ENCODE data around the gene NCKAP1.

DNA sequence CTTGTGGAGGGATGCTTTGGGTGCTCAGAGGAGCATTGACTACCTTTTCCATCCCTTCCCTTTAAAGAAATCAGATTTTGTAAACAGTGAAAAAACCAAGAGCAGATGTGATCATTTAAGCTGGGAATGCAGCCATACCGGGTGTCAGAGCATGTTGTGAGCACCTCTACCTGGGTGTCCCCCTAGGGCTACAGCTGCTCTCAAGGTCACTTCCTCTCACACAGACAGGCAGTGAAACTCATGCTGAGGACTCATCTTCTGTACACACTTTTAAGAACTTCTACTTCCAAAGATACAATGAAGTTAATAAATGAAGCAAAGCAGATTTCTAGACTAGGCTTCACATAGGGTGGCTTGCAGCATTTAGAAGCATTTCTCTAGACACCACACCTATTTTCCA, 123.4 kb downstream of the NCKAP1 start:
- TF ChIP-seq, protein P1, sequence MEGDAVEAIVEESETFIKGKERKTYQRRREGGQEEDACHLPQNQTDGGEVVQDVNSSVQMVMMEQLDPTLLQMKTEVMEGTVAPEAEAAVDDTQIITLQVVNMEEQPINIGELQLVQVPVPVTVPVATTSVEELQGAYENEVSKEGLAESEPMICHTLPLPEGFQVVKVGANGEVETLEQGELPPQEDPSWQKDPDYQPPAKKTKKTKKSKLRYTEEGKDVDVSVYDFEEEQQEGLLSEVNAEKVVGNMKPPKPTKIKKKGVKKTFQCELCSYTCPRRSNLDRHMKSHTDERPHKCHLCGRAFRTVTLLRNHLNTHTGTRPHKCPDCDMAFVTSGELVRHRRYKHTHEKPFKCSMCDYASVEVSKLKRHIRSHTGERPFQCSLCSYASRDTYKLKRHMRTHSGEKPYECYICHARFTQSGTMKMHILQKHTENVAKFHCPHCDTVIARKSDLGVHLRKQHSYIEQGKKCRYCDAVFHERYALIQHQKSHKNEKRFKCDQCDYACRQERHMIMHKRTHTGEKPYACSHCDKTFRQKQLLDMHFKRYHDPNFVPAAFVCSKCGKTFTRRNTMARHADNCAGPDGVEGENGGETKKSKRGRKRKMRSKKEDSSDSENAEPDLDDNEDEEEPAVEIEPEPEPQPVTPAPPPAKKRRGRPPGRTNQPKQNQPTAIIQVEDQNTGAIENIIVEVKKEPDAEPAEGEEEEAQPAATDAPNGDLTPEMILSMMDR (conservative IDR thresholded peaks at IDR 0.05) = no peak
- no peak for TF ChIP-seq ZFX (IDR thresholded peaks at IDR 0.05)

Data from C4-2B (cell line).